H9 (cell line): Measurements from ENCODE around the gene STK10. TPM values are rescaled to one million over a fixed set of nuclear protein-coding genes. Genes with fewer than 3 reads are reported as not detected.

Experiments used
- DNase-seq: peaks from one replicate; pipeline ENCODE4 v3.0.0-alpha.2; 2017
- H2AFZ ChIP-seq: one replicate; pipeline ENCODE4 v1.6.1; 2013; ENCODE audit warnings: mild to moderate bottlenecking, low read length, control low read depth, moderate library complexity
- H2AK5ac ChIP-seq: 2 replicates; pipeline ENCODE4 v1.6.1; 2013; ENCODE audit warnings: low read length, control low read depth, mixed read lengths; ENCODE audit not compliant: insufficient read length
- H2BK120ac ChIP-seq: one replicate; pipeline ENCODE4 v1.6.1; 2013; ENCODE audit warnings: low read depth, mild to moderate bottlenecking, low read length, control low read depth, inconsistent platforms; ENCODE audit not compliant: poor library complexity, severe bottlenecking
- H2BK12ac ChIP-seq: 2 replicates; pipeline ENCODE4 v1.6.1; 2013; ENCODE audit warnings: low read length, control low read depth, mixed read lengths, low read depth; ENCODE audit not compliant: insufficient read length
- H2BK15ac ChIP-seq: 2 replicates; pipeline ENCODE4 v1.6.1; 2013; ENCODE audit warnings: low read depth, low read length, control low read depth
- H2BK20ac ChIP-seq: one replicate; pipeline ENCODE4 v1.6.1; 2013; ENCODE audit warnings: low read depth, mild to moderate bottlenecking, low read length, control low read depth, inconsistent platforms; ENCODE audit not compliant: poor library complexity, severe bottlenecking
- H2BK5ac ChIP-seq: 2 replicates; pipeline ENCODE4 v1.6.1; 2013; ENCODE audit warnings: low read length, control low read depth, mixed read lengths; ENCODE audit not compliant: insufficient read length
- H3K14ac ChIP-seq: 2 replicates; pipeline ENCODE4 v1.6.1; 2013; ENCODE audit warnings: low read length, control low read depth; ENCODE audit not compliant: insufficient read depth
- H3K18ac ChIP-seq: 2 replicates; pipeline ENCODE4 v1.6.1; 2013; ENCODE audit warnings: low read depth, mild to moderate bottlenecking, mixed read lengths, low read length, control low read depth; ENCODE audit not compliant: insufficient read length
- H3K23ac ChIP-seq: 2 replicates; pipeline ENCODE4 v1.6.1; 2013; ENCODE audit warnings: low read length, control low read depth, mixed read lengths, low read depth; ENCODE audit not compliant: insufficient read length
- H3K23me2 ChIP-seq: 2 replicates; pipeline ENCODE4 v1.6.1; 2013; ENCODE audit warnings: low read depth, mild to moderate bottlenecking, mixed read lengths, low read length, control low read depth; ENCODE audit not compliant: insufficient read length, poor library complexity, severe bottlenecking
- H3K27ac ChIP-seq: 2 replicates; pipeline ENCODE4 v1.5.1; 2013; ENCODE audit warnings: low read length, control low read depth, mixed read lengths, low read depth; ENCODE audit not compliant: insufficient read length
- H3K27me3 ChIP-seq: 2 replicates; pipeline ENCODE4 v1.6.1; 2013; ENCODE audit warnings: low read length, control low read depth, inconsistent platforms; ENCODE audit not compliant: insufficient read depth
- H3K4ac ChIP-seq: 2 replicates; pipeline ENCODE4 v1.6.1; 2013; ENCODE audit warnings: low read depth, mild to moderate bottlenecking, control low read depth, inconsistent platforms, low read length, moderate library complexity
- H3K4me1 ChIP-seq: 2 replicates; pipeline ENCODE4 v1.6.1; 2013; ENCODE audit warnings: low read length, control low read depth, inconsistent platforms; ENCODE audit not compliant: insufficient read depth
- H3K4me2 ChIP-seq: 2 replicates; pipeline ENCODE4 v1.6.1; 2013; ENCODE audit warnings: low read length, control low read depth, mixed read lengths; ENCODE audit not compliant: insufficient read length, insufficient read depth
- H3K56ac ChIP-seq: 2 replicates; pipeline ENCODE4 v1.6.1; 2013; ENCODE audit warnings: low read depth, mild to moderate bottlenecking, mixed read lengths, low read length, control low read depth; ENCODE audit not compliant: insufficient read length
- H3K79me1 ChIP-seq: 2 replicates; pipeline ENCODE4 v1.6.1; 2013; ENCODE audit warnings: low read depth, mild to moderate bottlenecking, moderate library complexity, low read length, control low read depth, inconsistent platforms; ENCODE audit not compliant: insufficient read depth, poor library complexity, severe bottlenecking
- H3K79me2 ChIP-seq: 2 replicates; pipeline ENCODE4 v1.6.1; 2013; ENCODE audit warnings: low read length, control low read depth, inconsistent platforms; ENCODE audit not compliant: insufficient read depth
- H3K9ac ChIP-seq: 2 replicates; pipeline ENCODE4 v1.6.1; 2013; ENCODE audit warnings: low read length, control low read depth, mixed read lengths; ENCODE audit not compliant: insufficient read length; ENCODE audit errors: extremely low read depth
- H3K9me3 ChIP-seq: one replicate; pipeline ENCODE4 v1.6.1; 2013; ENCODE audit warnings: low read depth, low read length, inconsistent platforms; ENCODE audit not compliant: control insufficient read depth
- H3T11ph ChIP-seq: one replicate; pipeline ENCODE4 v1.6.1; 2013; ENCODE audit warnings: mild to moderate bottlenecking, low read length, control low read depth, inconsistent platforms
- H4K20me1 ChIP-seq: one replicate; pipeline ENCODE4 v1.6.1; 2013; ENCODE audit not compliant: control insufficient read depth, insufficient read length, insufficient read depth
- H4K5ac ChIP-seq: 2 replicates; pipeline ENCODE4 v1.6.1; 2013; ENCODE audit warnings: low read depth, mild to moderate bottlenecking, mixed read lengths, low read length, control low read depth; ENCODE audit not compliant: insufficient read length
- H4K8ac ChIP-seq: replicated peaks from 2 replicates; pipeline ENCODE4 v1.6.1; 2013; ENCODE audit warnings: low read length, control low read depth, mixed read lengths, low read depth; ENCODE audit not compliant: insufficient read length
- H4K91ac ChIP-seq: 2 replicates; pipeline ENCODE4 v1.6.1; 2013; ENCODE audit warnings: low read depth, mild to moderate bottlenecking, moderate library complexity, mixed read lengths, low read length, control low read depth; ENCODE audit not compliant: insufficient read length
- H3K27ac Mint-ChIP-seq, 3 experiments: 2 replicates in 2 of 3; 3 replicates in 1 of 3; pipeline ENCODE4 v1.8.0; 2020 to 2021; ENCODE audit warnings: mixed read lengths in 3 of 3, mild to moderate bottlenecking in 1 of 3, moderate library complexity in 1 of 3
- H3K27me3 Mint-ChIP-seq: 2 replicates; pipeline ENCODE4 v1.8.0; 2021; ENCODE audit warnings: low read depth, mild to moderate bottlenecking, moderate library complexity, mixed read lengths
- H3K36me3 Mint-ChIP-seq, 3 experiments: 2 replicates in 2 of 3; 3 replicates in 1 of 3; pipeline ENCODE4 v1.8.0; 2020 to 2021; ENCODE audit warnings: low read depth in 3 of 3, mixed read lengths in 3 of 3; ENCODE audit not compliant: insufficient read depth in 1 of 3
- H3K4me1 Mint-ChIP-seq, 2 experiments: 2 replicates each; pipeline ENCODE4 v1.8.0; 2020; ENCODE audit warnings: mixed read lengths in 2 of 2
- H3K4me3 Mint-ChIP-seq, 2 experiments: 2 replicates in 1 of 2; 3 replicates in 1 of 2; pipeline ENCODE4 v1.8.0; 2020 to 2021; ENCODE audit warnings: mild to moderate bottlenecking in 2 of 2, mixed read lengths in 2 of 2, moderate library complexity in 1 of 2
- H3K9me3 Mint-ChIP-seq, 2 experiments: 2 replicates in 1 of 2; 3 replicates in 1 of 2; pipeline ENCODE4 v1.8.0; 2020; ENCODE audit warnings: mild to moderate bottlenecking in 2 of 2, mixed read lengths in 2 of 2, moderate library complexity in 1 of 2
- CTCF ChIP-seq: fragments of 200-600 bp; sonication (generic); conservative IDR thresholded peaks from 3 replicates; pipeline ENCODE4 v1.8.0; 2021; ENCODE audit warnings: antibody characterized with exemption, mild to moderate bottlenecking
- total RNA-seq: library from RNA; stranded (reverse); gene quantifications from 2 replicates; pipeline ENCODE4 v1.2.1, GENCODE V29; 2021

The STK10 gene
- total RNA-seq, 1 experiment from 2014 or later, result 14.6 TPM

- no peaks in the 10 kb centered on the region for H3K23me2 ChIP-seq
- no peak overlapping the region for H3K14ac ChIP-seq
- H3K27me3 Mint-ChIP-seq, result no peaks in the 10 kb centered on the region
- H4K5ac ChIP-seq, result no peak overlapping the region
- no peak overlapping the region for H3K9ac ChIP-seq
- no peak overlapping the region for H4K8ac ChIP-seq
- no peak overlapping the region for H3K27ac Mint-ChIP-seq
- no peak overlapping the region for H3K23ac ChIP-seq
- no peaks in the 10 kb centered on the region for H3K4me1 ChIP-seq
- H2BK12ac ChIP-seq, result no peak overlapping the region
- H2AFZ ChIP-seq, result no peak overlapping the region
- no peak overlapping the region for H3K4ac ChIP-seq
- no peak overlapping the region for H4K91ac ChIP-seq
- H4K20me1 ChIP-seq, result no peaks in the 10 kb centered on the region
- no peaks in the 10 kb centered on the region for H3K9me3 Mint-ChIP-seq
- H3K79me2 ChIP-seq, result no peaks in the 10 kb centered on the region
- H2BK5ac ChIP-seq, result no peak overlapping the region
- no peak overlapping the region for H3K4me2 ChIP-seq
- H3K27me3 ChIP-seq, result no peaks in the 10 kb centered on the region
- H3K18ac ChIP-seq, result no peak overlapping the region
- no peak overlapping the region for H2BK120ac ChIP-seq
- no peak for DNase-seq
- H3K4me1 Mint-ChIP-seq, result peaks cover 25 to 32% of the 10 kb centered on the region in 2 experiments
- H3K56ac ChIP-seq, result no peak overlapping the region
- no peak overlapping the region for H2BK15ac ChIP-seq
- no peak overlapping the region for H3T11ph ChIP-seq
- H3K36me3 Mint-ChIP-seq, result peaks cover 9 to 15% (median 12%) of the 10 kb centered on the region in 3 experiments; a peak in 6 of 7 replicates
- H2AK5ac ChIP-seq, result no peak overlapping the region
- H3K27ac ChIP-seq, result no peak overlapping the region
- TF ChIP-seq CTCF, result no peak
- H3K4me3 Mint-ChIP-seq, result no peak overlapping the region
- no peak overlapping the region for H2BK20ac ChIP-seq
- no peaks in the 10 kb centered on the region for H3K9me3 ChIP-seq
- H3K79me1 ChIP-seq, result no peaks in the 10 kb centered on the region
Observed at GRCh38 chr5:172111852-172112225, 76.2 kb downstream of the STK10 start.
